Uterus (tissue), 2 donors: ENCODE data around the gene TMPRSS9.

Experiments
- CTCF ChIP-seq, 4 experiments: fragments of 200-600 bp in 2 of 4; fragments of 450-650 bp in 2 of 4; sonication (generic) in 2 of 4; IDR thresholded peaks; one replicate each; pipeline ENCODE4 v1.5.1; 2016 to 2019; ENCODE audit warnings: antibody characterized with exemption in 4 of 4, mild to moderate bottlenecking in 2 of 4, moderate library complexity in 1 of 4
- POLR2A ChIP-seq, 2 donors: fragments of 450-650 bp; IDR thresholded peaks; one replicate each; pipeline ENCODE4 v1.6.1; 2016; ENCODE audit warnings: antibody characterized with exemption in 2 of 2, mild to moderate bottlenecking in 1 of 2, moderate library complexity in 1 of 2

GRCh38 chr19:2451138-2451537 lies 91.1 kb downstream of the TMPRSS9 start:
- TF ChIP-seq POLR2A (IDR thresholded peaks at IDR 0.05) (no peak), CTCF (IDR thresholded peaks at IDR 0.05) (no peak)
